OCI-LY3 (cell line): ENCODE measurements around the gene ACACB.

Experiments
- H2AFZ ChIP-seq: fragments of 200-600, 300-600 bp; shearing (Covaris generic); 2 replicates; pipeline ENCODE4 v1.6.0; 2014; ENCODE audit warnings: antibody characterized with exemption, low read depth, low read length
- H3K27ac ChIP-seq: fragments of 200-600, 300-600 bp; sonication (generic); 2 replicates; pipeline ENCODE4 v1.5.1; 2014; ENCODE audit warnings: mild to moderate bottlenecking, low read length, moderate library complexity, mixed read lengths
- H3K27me3 ChIP-seq: fragments of 200-600, 300-600 bp; sonication (generic); 2 replicates; pipeline ENCODE4 v1.6.1; 2014; ENCODE audit warnings: low read depth, low read length, mixed read lengths
- H3K36me3 ChIP-seq: fragments of 200-600, 300-600 bp; sonication (generic); replicated peaks from 2 replicates; pipeline ENCODE3; 2014; ENCODE audit warnings: low read depth, low read length, mixed read lengths
- H3K4me1 ChIP-seq: fragments of 300-600, 200-600 bp; sonication (generic); 2 replicates; pipeline ENCODE4 v1.6.1; 2014; ENCODE audit warnings: low read length, mixed read lengths
- H3K4me2 ChIP-seq: fragments of 200-600, 300-600 bp; sonication (generic); 2 replicates; pipeline ENCODE4 v1.6.1; 2014; ENCODE audit warnings: low read length, mixed read lengths
- H3K4me3 ChIP-seq: fragments of 300-600, 200-600 bp; sonication (generic); 2 replicates; pipeline ENCODE4 v1.5.1; 2014; ENCODE audit warnings: antibody characterized with exemption, mild to moderate bottlenecking, low read length, moderate library complexity
- H3K79me2 ChIP-seq: fragments of 300-600, 200-600 bp; shearing (Covaris generic); 2 replicates; pipeline ENCODE4 v1.6.1; 2014; ENCODE audit warnings: mild to moderate bottlenecking, low read length, mixed read lengths
- H3K9ac ChIP-seq: fragments of 300-600, 200-600 bp; shearing (Covaris generic); 2 replicates; pipeline ENCODE4 v1.6.0; 2014; ENCODE audit warnings: mild to moderate bottlenecking, low read length, moderate library complexity
- H3K9me3 ChIP-seq: fragments of 200-600, 300-600 bp; shearing (Covaris generic); 2 replicates; pipeline ENCODE4 v1.6.1; 2014; ENCODE audit warnings: low read length, mixed read lengths; ENCODE audit not compliant: insufficient read depth
- H4K20me1 ChIP-seq: fragments of 200-600, 300-600 bp; sonication (generic); 2 replicates; pipeline ENCODE4 v1.6.1; 2016; ENCODE audit warnings: low read length, mixed read lengths; ENCODE audit not compliant: insufficient read depth
- EZH2phosphoT487 ChIP-seq: fragments of 200-600 bp; shearing (Covaris generic); IDR thresholded peaks from 2 replicates; pipeline ENCODE4 v1.6.1; 2018; ENCODE audit warnings: antibody characterized with exemption, mixed run types, low read depth
- TF ChIP-seq, protein P1 (sequence below): fragments of 200-600, 300-600 bp; sonication (generic); IDR thresholded peaks from 2 replicates; pipeline ENCODE4 v1.5.1; 2014; ENCODE audit warnings: antibody characterized with exemption, low read length, low read depth

ACACB gene

DNA sequence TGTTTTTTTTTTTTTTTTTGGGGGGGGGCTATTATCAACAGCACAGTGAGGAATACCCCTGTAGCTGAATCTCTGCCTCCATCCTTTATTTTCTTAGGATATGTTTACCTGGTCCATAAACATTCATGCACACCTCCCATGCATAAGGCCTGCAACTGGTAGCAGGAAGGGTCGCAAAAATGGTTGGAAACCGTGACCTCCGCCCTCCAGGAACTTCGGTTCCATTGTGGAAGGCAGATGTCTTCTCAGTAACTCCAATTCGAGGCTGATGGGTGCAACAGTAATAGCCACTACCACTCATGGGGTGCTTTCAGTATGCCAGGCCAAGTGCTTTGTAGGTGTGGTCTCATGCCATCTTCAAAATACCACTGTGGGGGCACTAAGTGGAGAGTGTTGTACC is 40.2 kb downstream of the ACACB start:
- Histone ChIP-seq H3K79me2 (no peaks in the 10 kb centered on the region), H3K4me2 (no peak overlapping the region), H4K20me1 (no peaks in the 10 kb centered on the region), H3K9ac (no peak overlapping the region), H3K4me1 (peaks cover 5% of the 10 kb centered on the region; the same call in 1 of the 2 replicates), H3K9me3 (no peaks in the 10 kb centered on the region), H3K27ac (no peak overlapping the region), H3K27me3 (peaks cover 8% of the 10 kb centered on the region), H2AFZ (no peak overlapping the region), H3K36me3 (no peaks in the 10 kb centered on the region), H3K4me3 (no peak overlapping the region)
- no peak for TF ChIP-seq EZH2phosphoT487
- TF ChIP-seq, protein P1, sequence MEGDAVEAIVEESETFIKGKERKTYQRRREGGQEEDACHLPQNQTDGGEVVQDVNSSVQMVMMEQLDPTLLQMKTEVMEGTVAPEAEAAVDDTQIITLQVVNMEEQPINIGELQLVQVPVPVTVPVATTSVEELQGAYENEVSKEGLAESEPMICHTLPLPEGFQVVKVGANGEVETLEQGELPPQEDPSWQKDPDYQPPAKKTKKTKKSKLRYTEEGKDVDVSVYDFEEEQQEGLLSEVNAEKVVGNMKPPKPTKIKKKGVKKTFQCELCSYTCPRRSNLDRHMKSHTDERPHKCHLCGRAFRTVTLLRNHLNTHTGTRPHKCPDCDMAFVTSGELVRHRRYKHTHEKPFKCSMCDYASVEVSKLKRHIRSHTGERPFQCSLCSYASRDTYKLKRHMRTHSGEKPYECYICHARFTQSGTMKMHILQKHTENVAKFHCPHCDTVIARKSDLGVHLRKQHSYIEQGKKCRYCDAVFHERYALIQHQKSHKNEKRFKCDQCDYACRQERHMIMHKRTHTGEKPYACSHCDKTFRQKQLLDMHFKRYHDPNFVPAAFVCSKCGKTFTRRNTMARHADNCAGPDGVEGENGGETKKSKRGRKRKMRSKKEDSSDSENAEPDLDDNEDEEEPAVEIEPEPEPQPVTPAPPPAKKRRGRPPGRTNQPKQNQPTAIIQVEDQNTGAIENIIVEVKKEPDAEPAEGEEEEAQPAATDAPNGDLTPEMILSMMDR = no peak

DNA sequence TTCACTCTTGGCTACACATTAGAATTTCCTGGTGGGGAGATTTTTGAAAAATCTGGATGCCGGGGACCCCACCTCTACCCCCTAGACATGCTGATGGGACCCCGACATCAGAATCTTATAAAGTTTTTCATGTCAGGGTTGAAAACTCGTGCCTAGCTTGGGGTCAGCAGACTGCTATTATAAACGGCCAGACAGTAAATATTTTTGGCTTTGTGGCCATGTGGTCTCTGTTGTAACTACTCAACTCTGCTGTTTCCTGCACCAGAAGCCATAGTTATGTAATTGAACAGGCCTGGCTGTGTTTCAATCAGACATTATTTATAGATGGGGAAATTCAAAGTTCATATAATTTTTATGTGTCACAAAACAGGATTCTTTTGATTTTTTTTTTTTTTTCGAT is 41.6 kb downstream of the ACACB start:
- Histone ChIP-seq H3K4me2 (no peak overlapping the region), H4K20me1 (no peaks in the 10 kb centered on the region), H2AFZ (no peak overlapping the region), H3K27me3 (no peaks in the 10 kb centered on the region), H3K79me2 (no peaks in the 10 kb centered on the region), H3K9ac (no peak overlapping the region), H3K36me3 (no peaks in the 10 kb centered on the region), H3K9me3 (no peaks in the 10 kb centered on the region), H3K27ac (no peak overlapping the region), H3K4me1 (peaks cover 5% of the 10 kb centered on the region; the same call in 1 of the 2 replicates), H3K4me3 (no peak overlapping the region)
- TF ChIP-seq, protein P1 = no peak
- TF ChIP-seq EZH2phosphoT487 = no peak

DNA sequence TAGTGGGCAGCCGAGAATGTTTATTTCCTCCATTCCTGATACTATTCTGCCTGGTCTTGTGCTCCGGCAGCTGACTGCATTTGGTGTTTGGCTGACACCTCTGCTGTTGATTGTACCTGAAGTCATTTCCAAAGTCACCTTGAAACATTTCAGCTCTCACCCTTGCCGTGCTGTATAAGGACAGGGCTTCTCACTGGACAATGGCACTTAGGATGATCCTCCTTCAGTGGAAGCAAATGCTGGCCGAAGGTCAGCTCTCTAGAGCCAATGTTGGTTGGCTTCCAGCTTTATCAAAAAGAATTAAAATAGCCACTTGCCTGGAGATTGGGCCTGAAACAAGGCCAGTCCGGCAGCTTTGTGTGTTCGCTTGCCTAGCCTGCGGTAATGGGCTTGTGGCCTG is 44.0 kb downstream of the ACACB start:
- Histone ChIP-seq H3K27ac (no peak overlapping the region), H3K27me3 (no peaks in the 10 kb centered on the region), H3K4me3 (no peak overlapping the region), H4K20me1 (no peaks in the 10 kb centered on the region), H3K9ac (no peak overlapping the region), H2AFZ (no peak overlapping the region), H3K36me3 (no peaks in the 10 kb centered on the region), H3K9me3 (no peaks in the 10 kb centered on the region), H3K4me2 (no peak overlapping the region), H3K4me1 (peaks cover 2% of the 10 kb centered on the region; the same call in 1 of the 2 replicates), H3K79me2 (no peaks in the 10 kb centered on the region)
- no peak for TF ChIP-seq EZH2phosphoT487
- TF ChIP-seq, protein P1 = no peak

DNA sequence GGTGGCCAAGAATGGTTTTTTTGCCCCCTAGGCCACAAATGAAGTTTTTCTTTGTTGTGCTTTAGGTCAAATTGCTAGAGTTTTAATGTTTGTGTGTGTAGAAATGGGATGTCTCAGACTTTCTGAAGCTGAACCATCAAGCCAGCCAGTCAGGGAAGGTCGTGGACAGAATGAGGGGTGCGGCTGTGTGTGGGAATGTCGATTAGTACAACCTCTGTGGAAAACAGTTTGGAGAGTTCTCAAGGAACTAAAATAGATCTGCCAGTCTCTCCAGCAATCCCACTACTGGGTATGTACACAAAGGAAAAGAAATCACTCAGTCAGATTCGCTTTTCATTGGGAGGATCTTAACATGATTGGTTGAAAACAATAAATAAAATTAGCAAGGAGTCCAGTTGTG is 44.5 kb downstream of the ACACB start:
- Histone ChIP-seq H3K79me2 (no peaks in the 10 kb centered on the region), H3K27me3 (no peaks in the 10 kb centered on the region), H3K4me3 (no peak overlapping the region), H3K9me3 (no peaks in the 10 kb centered on the region), H3K4me2 (no peak overlapping the region), H3K9ac (no peak overlapping the region), H3K36me3 (no peaks in the 10 kb centered on the region), H3K4me1 (no peaks in the 10 kb centered on the region), H4K20me1 (no peaks in the 10 kb centered on the region), H2AFZ (no peak overlapping the region), H3K27ac (no peak overlapping the region)
- no peak for TF ChIP-seq EZH2phosphoT487
- TF ChIP-seq, protein P1 = no peak
